ENCODE data around the gene IL36RN.

DNA sequence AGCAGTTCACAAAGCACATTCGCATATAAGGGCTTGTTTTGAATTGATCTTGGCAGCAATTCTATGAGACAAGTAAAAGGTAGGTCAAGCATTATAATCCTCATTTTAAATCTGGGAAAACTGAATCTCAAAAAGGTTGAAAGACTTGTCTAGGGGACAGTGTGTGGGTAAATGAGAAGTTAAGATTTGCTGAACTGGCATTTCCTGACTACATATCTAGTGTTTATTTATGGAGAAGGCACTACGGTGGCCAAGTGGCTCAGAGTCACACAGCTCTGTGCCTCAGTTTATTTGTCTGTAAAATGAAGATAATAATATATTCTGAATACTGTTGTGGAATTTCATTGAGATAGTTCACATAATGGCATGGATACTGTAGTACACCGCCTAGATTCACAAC, 52.1 kb downstream of the IL36RN start:
- TF ChIP-seq, protein P1, sequence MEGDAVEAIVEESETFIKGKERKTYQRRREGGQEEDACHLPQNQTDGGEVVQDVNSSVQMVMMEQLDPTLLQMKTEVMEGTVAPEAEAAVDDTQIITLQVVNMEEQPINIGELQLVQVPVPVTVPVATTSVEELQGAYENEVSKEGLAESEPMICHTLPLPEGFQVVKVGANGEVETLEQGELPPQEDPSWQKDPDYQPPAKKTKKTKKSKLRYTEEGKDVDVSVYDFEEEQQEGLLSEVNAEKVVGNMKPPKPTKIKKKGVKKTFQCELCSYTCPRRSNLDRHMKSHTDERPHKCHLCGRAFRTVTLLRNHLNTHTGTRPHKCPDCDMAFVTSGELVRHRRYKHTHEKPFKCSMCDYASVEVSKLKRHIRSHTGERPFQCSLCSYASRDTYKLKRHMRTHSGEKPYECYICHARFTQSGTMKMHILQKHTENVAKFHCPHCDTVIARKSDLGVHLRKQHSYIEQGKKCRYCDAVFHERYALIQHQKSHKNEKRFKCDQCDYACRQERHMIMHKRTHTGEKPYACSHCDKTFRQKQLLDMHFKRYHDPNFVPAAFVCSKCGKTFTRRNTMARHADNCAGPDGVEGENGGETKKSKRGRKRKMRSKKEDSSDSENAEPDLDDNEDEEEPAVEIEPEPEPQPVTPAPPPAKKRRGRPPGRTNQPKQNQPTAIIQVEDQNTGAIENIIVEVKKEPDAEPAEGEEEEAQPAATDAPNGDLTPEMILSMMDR (IDR thresholded peaks at IDR 0.05): no peak
- TF ChIP-seq POLR2A (IDR thresholded peaks at IDR 0.05): no peak
